ENCODE data around the gene NUP62CL. TPM values are rescaled to one million over a fixed set of nuclear protein-coding genes. Genes with fewer than 3 reads are reported as not detected.
"Not testable (repeated sequence)": the region's sequence is repeated elsewhere in the genome, so short reads cannot be mapped to it uniquely, and the experiment has no call there.

Gene NUP62CL
- total and polyA plus RNA-seq, 3 donors from 2014 or later: 21.9 to 34.4 (median 31.0) TPM

DNA sequence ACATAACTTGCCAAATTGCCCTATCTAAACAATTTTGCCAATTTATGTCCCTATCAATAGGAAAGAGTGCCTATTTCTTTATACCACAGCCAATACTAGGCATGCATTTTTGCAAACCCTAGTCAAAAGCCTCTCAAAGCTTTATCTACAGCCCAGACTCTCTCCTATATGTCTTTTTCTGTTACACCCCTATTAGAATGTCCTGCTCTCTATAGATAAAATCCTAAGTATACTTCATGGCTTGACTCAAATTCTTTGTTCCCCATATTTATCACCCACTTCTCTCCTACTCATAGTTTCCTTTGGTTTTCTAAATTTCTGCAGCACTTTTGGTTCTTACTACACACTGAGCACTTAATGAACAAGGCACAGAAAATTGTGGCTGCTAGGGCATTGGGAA lies 38.0 kb downstream of the NUP62CL start:
- Histone ChIP-seq H3K4me1 (no peaks in the 10 kb centered on the region), H3K4me3 (no peak overlapping the region), H3K27me3 (no peaks in the 10 kb centered on the region), H3K36me3 (ENCODE audit: low read depth, missing control alignments) (no peaks in the 10 kb centered on the region), H3K27ac (no peak overlapping the region), H3K9me3 (no peaks in the 10 kb centered on the region)
- TF ChIP-seq POLR2A (IDR thresholded peaks at IDR 0.05): no peak
- TF ChIP-seq, protein P1, sequence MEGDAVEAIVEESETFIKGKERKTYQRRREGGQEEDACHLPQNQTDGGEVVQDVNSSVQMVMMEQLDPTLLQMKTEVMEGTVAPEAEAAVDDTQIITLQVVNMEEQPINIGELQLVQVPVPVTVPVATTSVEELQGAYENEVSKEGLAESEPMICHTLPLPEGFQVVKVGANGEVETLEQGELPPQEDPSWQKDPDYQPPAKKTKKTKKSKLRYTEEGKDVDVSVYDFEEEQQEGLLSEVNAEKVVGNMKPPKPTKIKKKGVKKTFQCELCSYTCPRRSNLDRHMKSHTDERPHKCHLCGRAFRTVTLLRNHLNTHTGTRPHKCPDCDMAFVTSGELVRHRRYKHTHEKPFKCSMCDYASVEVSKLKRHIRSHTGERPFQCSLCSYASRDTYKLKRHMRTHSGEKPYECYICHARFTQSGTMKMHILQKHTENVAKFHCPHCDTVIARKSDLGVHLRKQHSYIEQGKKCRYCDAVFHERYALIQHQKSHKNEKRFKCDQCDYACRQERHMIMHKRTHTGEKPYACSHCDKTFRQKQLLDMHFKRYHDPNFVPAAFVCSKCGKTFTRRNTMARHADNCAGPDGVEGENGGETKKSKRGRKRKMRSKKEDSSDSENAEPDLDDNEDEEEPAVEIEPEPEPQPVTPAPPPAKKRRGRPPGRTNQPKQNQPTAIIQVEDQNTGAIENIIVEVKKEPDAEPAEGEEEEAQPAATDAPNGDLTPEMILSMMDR (IDR thresholded peaks at IDR 0.05): no peak
- no peak for DNase-seq
- intact Hi-C loops (cut with DNase I; ENCODE audit: low total_unique reads): no loop called here

DNA sequence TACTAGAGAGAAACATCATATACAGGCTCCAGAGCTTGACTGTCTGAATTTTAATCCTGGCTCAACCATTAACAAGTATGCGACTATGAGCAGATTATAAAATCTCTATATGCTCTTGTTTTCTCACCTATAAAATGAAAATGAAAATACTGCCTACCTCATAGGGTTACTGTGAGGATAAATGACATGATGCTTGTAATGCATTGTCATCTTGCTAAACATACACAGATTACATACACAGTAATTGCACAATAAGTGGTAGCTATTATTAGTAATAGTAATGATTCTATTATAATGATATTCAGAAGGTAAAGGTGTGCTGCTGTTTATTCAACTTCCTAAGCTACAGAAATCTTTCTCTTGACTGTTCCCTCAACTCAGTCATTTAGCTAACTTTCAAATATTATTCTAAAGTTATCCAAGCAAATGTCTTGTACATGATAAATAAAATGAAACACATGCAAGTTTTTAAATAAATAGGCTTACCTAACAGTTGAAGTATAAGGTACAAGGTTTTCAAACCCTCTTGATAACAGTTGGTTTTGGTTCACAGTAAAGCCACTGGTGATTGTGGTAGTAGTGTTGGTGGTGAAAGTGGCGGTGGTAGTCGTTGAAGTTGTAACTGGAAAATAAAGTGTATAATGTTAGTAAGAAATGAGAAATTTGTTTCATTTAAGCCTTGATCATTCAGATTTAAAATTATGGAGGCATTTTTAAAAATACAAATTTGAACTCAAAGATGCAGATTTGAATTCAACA lies 38.9 kb downstream of the NUP62CL start:
- H3K4me1 ChIP-seq: no peaks in the 10 kb centered on the region
- H3K27ac ChIP-seq: no peak overlapping the region
- 92 to 94% methylated on average over 3 of the region's 3 CpGs for WGBS, 2 donors
- intact Hi-C loops (cut with DNase I; ENCODE audit: low total_unique reads): no loop called here
- no peak for DNase-seq
- no peaks in the 10 kb centered on the region for H3K36me3 ChIP-seq (ENCODE audit: low read depth, missing control alignments)
- H3K27me3 ChIP-seq: no peaks in the 10 kb centered on the region
- no peak overlapping the region for H3K4me3 ChIP-seq
- H3K9me3 ChIP-seq: no peaks in the 10 kb centered on the region
- TF ChIP-seq, protein P1 (IDR thresholded peaks at IDR 0.05): no peak
- no peak for TF ChIP-seq POLR2A (IDR thresholded peaks at IDR 0.05)

DNA sequence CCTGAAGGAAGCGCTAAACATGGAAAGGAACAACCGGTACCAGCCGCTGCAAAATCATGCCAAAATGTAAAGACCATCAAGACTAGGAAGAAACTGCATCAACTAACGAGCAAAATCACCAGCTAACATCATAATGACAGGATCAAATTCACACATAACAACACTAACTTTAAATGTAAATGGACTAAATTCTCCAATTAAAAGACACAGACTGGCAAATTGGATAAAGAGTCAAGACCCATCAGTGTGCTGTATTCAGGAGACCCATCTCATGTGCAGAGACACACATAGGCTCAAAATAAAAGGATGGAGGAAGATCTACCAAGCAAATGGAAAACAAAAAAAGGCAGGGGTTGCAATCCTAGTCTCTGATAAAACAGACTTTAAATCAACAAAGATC lies 48.6 kb downstream of the NUP62CL start:
- H3K4me1 ChIP-seq; intact Hi-C loops (cut with DNase I; ENCODE audit: low total_unique reads); H3K9me3 ChIP-seq; H3K4me3 ChIP-seq; DNase-seq; H3K36me3 ChIP-seq (ENCODE audit: low read depth, missing control alignments); H3K27me3 ChIP-seq; H3K27ac ChIP-seq: not testable (repeated sequence)
- no CpG with 5 or more reads among the region's 4 CpGs for WGBS, 2 donors

DNA sequence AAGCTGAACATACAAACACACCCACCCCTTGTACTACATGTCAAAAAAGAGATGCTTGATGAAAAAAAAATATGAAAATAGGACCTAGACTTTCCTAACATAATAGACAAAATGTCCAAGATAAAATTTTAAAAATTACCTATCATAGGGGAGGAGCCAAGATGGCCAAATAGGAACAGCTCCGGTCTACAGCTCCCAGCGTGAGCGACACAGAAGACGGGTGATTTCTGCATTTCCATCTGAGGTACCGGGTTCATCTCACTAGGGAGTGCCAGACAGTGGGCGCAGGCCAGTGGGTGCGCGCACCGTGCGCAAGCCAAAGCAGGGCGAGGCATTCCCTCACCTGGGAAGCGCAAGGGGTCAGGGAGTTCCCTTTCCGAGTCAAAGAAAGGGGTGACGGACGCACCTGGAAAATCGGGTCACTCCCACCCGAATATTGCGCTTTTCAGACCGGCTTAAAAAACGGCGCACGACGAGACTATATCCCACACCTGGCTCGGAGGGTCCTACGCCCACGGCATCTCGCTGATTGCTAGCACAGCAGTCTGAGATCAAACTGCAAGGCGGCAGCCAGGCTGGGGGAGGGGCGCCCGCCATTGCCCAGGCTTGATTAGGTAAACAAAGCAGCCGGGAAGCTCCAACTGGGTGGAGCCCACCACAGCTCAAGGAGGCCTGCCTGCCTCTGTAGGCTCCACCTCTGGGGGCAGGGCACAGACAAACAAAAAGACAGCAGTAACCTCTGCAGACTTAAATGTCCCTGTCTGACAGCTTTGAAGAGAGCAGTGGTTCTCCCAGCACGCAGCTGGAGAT lies 50.4 kb downstream of the NUP62CL start:
- H3K4me1 ChIP-seq; H3K4me3 ChIP-seq; H3K27ac ChIP-seq; DNase-seq; H3K27me3 ChIP-seq; H3K9me3 ChIP-seq; H3K36me3 ChIP-seq (ENCODE audit: low read depth, missing control alignments); intact Hi-C loops (cut with DNase I; ENCODE audit: low total_unique reads): not testable (repeated sequence)
- WGBS, 2 donors: 49 to 56% methylated on average over 16 to 26 of the region's 32 CpGs

DNA sequence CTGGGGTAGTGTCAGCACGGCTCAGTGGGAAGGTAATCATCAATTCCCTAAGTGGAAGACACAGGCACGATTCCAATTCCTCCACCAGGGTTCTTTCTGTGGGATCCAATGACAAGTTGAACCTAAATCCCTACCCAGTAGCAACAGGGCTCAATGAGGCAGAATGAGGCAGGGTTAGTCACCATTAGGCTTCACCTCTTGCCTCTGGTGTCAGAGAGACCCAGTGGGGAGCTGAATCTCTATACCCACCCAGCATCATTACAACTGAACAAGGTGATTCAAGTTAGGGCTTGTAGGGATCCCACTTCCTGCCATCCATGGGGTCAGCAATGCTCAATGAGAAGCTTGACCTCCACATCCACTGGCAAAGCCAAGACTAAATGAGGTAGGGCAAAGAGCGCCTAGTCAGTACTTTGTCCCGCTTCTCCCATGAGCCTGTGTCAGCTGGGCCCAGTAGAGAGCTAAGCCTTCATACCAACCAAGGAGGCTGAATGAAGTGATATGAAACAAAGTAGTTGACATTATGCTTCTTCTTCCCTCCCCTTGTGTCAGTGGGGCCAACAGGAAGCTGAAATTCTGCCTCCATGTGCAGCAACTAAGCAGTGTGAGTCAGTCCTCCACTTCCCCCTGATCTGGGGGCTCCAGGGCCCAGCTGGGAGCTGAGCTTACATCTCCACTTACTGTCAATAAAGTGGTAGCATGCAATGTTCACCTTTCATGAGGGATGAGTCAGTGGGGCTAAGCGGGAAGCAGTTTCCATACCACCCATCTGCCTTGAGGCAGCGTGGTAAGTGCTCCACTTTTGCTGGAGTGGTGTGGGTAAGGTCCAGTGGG lies 51.2 kb downstream of the NUP62CL start:
- no peak for DNase-seq
- Histone ChIP-seq H3K9me3 (no peaks in the 10 kb centered on the region), H3K36me3 (ENCODE audit: low read depth, missing control alignments) (no peaks in the 10 kb centered on the region), H3K4me1 (no peaks in the 10 kb centered on the region), H3K27me3 (no peaks in the 10 kb centered on the region), H3K4me3 (no peak overlapping the region), H3K27ac (no peak overlapping the region)
- WGBS, 2 donors: 96% methylated on average over 6 of the region's 6 CpGs; no CpG with 5 or more reads in 1 of the 2 donors
- intact Hi-C loops (cut with DNase I; ENCODE audit: low total_unique reads): no loop called here
- TF ChIP-seq, protein P1 (IDR thresholded peaks at IDR 0.05): no peak
- TF ChIP-seq POLR2A (IDR thresholded peaks at IDR 0.05): no peak

Measured in testis (tissue), 3 donors.